Sigmoid colon (tissue), 7 donors: ENCODE results near the gene ALDH1A1. TPM values are rescaled to one million over a fixed set of nuclear protein-coding genes. Genes with fewer than 3 reads are reported as not detected.

Experiments used
- DNase-seq: peaks from one replicate; pipeline ENCODE4 v3.0.0-alpha.2; 2019
- H3K27ac ChIP-seq, 4 donors: fragments of 200-600 bp; sonication (generic); one replicate each; pipeline ENCODE4 v1.5.1; 2016 to 2019; ENCODE audit warnings: mild to moderate bottlenecking in 1 of 4
- H3K27me3 ChIP-seq, 3 donors: fragments of 200-600 bp; sonication (generic); one replicate each; pipeline ENCODE4 v1.5.1; 2019; ENCODE audit warnings: mild to moderate bottlenecking in 1 of 3
- H3K36me3 ChIP-seq, 4 donors: fragments of 200-600 bp; sonication (generic); one replicate each; pipeline ENCODE4 v1.5.1; 2016 to 2019
- H3K4me1 ChIP-seq, 4 donors: fragments of 200-600 bp; sonication (generic); one replicate each; pipeline ENCODE4 v1.5.1; 2017 to 2019
- H3K4me3 ChIP-seq, 4 donors: fragments of 200-600 bp; sonication (generic); one replicate each; pipeline ENCODE4 v1.5.1; 2017 to 2019; ENCODE audit warnings: mild to moderate bottlenecking in 2 of 4, moderate library complexity in 1 of 4
- H3K9me3 ChIP-seq, 4 donors: fragments of 200-600 bp in 3 of 4; sonication (generic) in 3 of 4; one replicate each; pipeline versions ENCODE4 v1.5.1 to v1.6.1; 2013 to 2019
- EP300 ChIP-seq, 4 donors: sonication (generic); formaldehyde crosslinking; IDR thresholded peaks; one replicate each; pipeline ENCODE4 v1.6.1; 2017; ENCODE audit warnings: antibody characterized with exemption in 4 of 4
- POLR2A ChIP-seq, 2 donors: fragments of 450-650 bp; IDR thresholded peaks; one replicate each; pipeline ENCODE4 v1.6.1; 2016; ENCODE audit warnings: antibody characterized with exemption in 2 of 2, mild to moderate bottlenecking in 2 of 2, moderate library complexity in 2 of 2
- POLR2AphosphoS5 ChIP-seq, 4 donors: sonication (generic); formaldehyde crosslinking; IDR thresholded peaks; one replicate each; pipeline ENCODE4 v1.6.1; 2017; ENCODE audit warnings: antibody characterized with exemption in 4 of 4
- WGBS, 2 donors: extraction: QIAGEN DNeasy Blood & Tissue Kit; methylation state at CpG; one replicate each; pipeline ENCODE4 v1.1.7; 2013; 5-methylcytosine and 5-hydroxymethylcytosine counted together
- intact Hi-C: fragments of 100-400 bp; cut with DNase I; formaldehyde crosslinking; loops from one replicate; pipeline ENCODE4 v1.15.1; 2023
- polyA plus RNA-seq, 3 donors: library from polyadenylated mRNA; stranded (reverse); fragments of 200-250 nt; gene quantifications; one replicate each; pipeline ENCODE4 v1.2.3, GENCODE V29; 2013
- total RNA-seq, 4 donors: library from RNA; depleted of rRNA; stranded (reverse); fragments of >200 nt; gene quantifications; one replicate each; pipeline ENCODE4 v1.1.0, GENCODE V29; 2016
- TF ChIP-seq, protein P1 (sequence below), 4 experiments: fragments of 450-650 bp in 3 of 4; fragments of 200-600 bp in 1 of 4; IDR thresholded peaks; one replicate each; pipeline ENCODE4 v1.5.1; 2016 to 2019; ENCODE audit warnings: antibody characterized with exemption in 4 of 4, mild to moderate bottlenecking in 3 of 4, moderate library complexity in 2 of 4
- donor health status: healthy with polysubstance abuse.
- donor health status: Bipolar disorder and iron deficiency.
- donor health status: healthy.

Gene ALDH1A1
- total and polyA plus RNA-seq, 7 donors = 52.6 to 353 (median 241) TPM

- H3K9me3 ChIP-seq = no peaks in the 10 kb centered on the region
- no peaks in the 10 kb centered on the region for H3K27me3 ChIP-seq
- WGBS, 2 donors = 11 to 50% methylated on average over 6 of the region's 6 CpGs
- no peak overlapping the region for H3K4me3 ChIP-seq
- no peak for TF ChIP-seq EP300 (IDR thresholded peaks at IDR 0.05)
- TF ChIP-seq POLR2AphosphoS5 (IDR thresholded peaks at IDR 0.05) = no peak
- TF ChIP-seq, protein P1, sequence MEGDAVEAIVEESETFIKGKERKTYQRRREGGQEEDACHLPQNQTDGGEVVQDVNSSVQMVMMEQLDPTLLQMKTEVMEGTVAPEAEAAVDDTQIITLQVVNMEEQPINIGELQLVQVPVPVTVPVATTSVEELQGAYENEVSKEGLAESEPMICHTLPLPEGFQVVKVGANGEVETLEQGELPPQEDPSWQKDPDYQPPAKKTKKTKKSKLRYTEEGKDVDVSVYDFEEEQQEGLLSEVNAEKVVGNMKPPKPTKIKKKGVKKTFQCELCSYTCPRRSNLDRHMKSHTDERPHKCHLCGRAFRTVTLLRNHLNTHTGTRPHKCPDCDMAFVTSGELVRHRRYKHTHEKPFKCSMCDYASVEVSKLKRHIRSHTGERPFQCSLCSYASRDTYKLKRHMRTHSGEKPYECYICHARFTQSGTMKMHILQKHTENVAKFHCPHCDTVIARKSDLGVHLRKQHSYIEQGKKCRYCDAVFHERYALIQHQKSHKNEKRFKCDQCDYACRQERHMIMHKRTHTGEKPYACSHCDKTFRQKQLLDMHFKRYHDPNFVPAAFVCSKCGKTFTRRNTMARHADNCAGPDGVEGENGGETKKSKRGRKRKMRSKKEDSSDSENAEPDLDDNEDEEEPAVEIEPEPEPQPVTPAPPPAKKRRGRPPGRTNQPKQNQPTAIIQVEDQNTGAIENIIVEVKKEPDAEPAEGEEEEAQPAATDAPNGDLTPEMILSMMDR (IDR thresholded peaks at IDR 0.05) = no peak
- no peak for TF ChIP-seq POLR2A (IDR thresholded peaks at IDR 0.05)
- peaks cover 0 to 92% (median 26%) of the 10 kb centered on the region in 4 donors for H3K36me3 ChIP-seq
- intact Hi-C loops = no loop called here
- peak overlapping the region in 1 of 4 donors; percentile 20 for H3K27ac ChIP-seq
- H3K4me1 ChIP-seq = peaks cover 0 to 48% (median 21%) of the 10 kb centered on the region in 4 donors
- DNase-seq = no peak
These were observed 27.6 kb downstream of the ALDH1A1 start for GRCh38 chr9:72925126-72925789.

DNA sequence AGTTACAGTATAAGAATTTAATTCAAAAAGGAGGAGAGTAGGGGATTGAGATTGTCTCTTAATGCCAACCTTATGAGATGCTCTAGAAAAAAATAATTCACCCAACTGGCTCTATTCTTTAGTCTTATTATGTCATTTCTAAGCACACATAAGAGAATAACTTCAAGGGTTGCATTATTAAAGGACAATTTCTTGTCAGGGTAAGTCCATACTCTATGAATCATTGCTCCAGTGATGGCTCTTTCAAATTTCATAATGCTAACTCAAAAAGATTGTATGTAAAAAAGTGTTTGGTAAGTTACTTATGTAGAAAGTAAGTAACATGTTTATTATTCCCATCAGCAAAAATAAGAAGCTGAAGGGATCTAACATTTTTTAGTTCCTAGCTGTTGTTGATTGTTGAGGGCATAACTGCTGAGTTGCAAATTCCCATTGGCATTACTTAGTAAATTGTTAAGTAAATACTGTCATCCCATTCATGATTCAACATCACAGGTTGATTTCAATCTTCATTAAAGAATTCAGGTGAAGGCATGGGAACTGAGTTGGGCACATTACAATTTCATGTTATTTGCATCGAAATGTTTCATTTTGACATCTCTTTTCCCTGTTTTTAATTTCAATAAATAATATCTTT, 28.6 kb downstream of the ALDH1A1 start:
- Histone ChIP-seq H3K4me3 (no peak overlapping the region), H3K9me3 (no peaks in the 10 kb centered on the region), H3K27ac (no peak overlapping the region), H3K4me1 (peaks cover 0 to 51% (median 22%) of the 10 kb centered on the region in 4 donors), H3K36me3 (peaks cover 0 to 91% (median 26%) of the 10 kb centered on the region in 4 donors), H3K27me3 (no peaks in the 10 kb centered on the region)
- TF ChIP-seq, protein P1 (IDR thresholded peaks at IDR 0.05) = no peak
- TF ChIP-seq EP300 (IDR thresholded peaks at IDR 0.05) (no peak), POLR2AphosphoS5 (IDR thresholded peaks at IDR 0.05) (no peak), POLR2A (IDR thresholded peaks at IDR 0.05) (no peak)
- WGBS, 2 donors = 91 to 93% methylated on average over 1 of the region's 1 CpG
- DNase-seq = no peak
- intact Hi-C loops = no loop called here

DNA sequence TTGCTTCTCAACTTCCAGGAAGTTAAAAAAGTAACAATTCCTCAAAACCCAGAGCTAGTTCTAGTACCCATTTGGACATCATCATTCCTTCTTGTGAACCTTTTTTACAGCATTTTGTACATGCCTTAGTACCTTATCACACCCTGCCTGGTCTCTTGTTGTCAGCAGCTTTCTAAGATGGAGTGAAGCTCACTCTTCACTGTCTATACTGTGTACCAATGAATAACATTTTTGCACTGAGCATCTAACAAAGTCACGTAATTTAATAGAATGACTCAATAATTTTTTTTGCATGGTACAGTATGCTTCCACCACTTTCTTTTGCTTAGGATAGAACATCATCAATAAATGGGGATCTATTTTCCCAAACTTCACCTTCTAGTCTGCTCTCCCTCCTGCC, 29.8 kb downstream of the ALDH1A1 start:
- Histone ChIP-seq H3K9me3 (no peaks in the 10 kb centered on the region), H3K4me1 (peaks cover 0 to 51% (median 21%) of the 10 kb centered on the region in 4 donors), H3K27ac (no peak overlapping the region), H3K36me3 (peaks cover 0 to 94% (median 25%) of the 10 kb centered on the region in 4 donors), H3K27me3 (no peaks in the 10 kb centered on the region), H3K4me3 (no peak overlapping the region)
- no peak for DNase-seq
- TF ChIP-seq EP300 (IDR thresholded peaks at IDR 0.05) = no peak
- 93 to 94% methylated on average over 1 of the region's 1 CpG for WGBS, 2 donors
- intact Hi-C loops = no loop called here

DNA sequence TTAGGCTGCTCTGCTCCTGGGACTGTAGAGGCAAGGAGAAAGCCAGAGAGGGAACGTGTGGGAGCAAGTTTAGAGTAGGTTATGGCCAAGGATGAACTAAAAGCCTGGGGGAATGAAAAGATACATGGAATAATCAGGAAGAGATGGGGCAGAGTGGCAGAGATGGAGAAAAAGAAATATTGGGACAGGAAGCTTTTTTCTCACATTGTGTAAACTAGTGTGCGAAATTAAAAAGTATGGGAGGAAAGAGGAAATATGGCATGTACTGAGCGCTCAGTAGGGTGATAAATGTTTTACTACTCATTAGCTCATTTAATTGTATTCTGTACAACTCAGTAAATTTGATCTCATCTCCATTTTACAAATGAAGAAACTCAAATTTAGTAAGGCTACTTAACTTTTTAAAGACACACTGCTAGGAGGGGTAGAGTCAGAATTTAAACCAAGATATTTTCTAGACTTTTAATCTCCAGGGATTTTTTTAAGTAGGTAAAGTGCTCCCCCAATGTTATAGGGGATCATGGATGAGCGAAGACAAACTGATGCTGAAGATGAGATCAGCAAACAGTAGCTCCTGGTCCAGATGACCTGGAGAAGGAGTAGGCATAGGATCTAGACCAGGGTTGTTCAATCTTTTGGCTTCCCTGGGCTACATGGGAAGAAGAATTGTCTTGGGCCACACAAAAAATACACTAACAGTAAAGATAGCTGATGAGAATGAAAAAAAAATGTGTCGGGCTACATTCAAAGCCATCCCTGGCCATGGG, 30.8 kb downstream of the ALDH1A1 start:
- no peak overlapping the region for H3K27ac ChIP-seq
- intact Hi-C loops = no loop called here
- no peaks in the 10 kb centered on the region for H3K27me3 ChIP-seq
- DNase-seq = no peak
- no peaks in the 10 kb centered on the region for H3K9me3 ChIP-seq
- 92 to 96% methylated on average over 5 of the region's 5 CpGs for WGBS, 2 donors
- TF ChIP-seq, protein P1 (IDR thresholded peaks at IDR 0.05) = no peak
- TF ChIP-seq EP300 (IDR thresholded peaks at IDR 0.05) (no peak), POLR2A (IDR thresholded peaks at IDR 0.05) (no peak), POLR2AphosphoS5 (IDR thresholded peaks at IDR 0.05) (no peak)
- peaks cover 0 to 94% (median 21%) of the 10 kb centered on the region in 4 donors for H3K36me3 ChIP-seq
- H3K4me1 ChIP-seq = peaks cover 0 to 50% (median 20%) of the 10 kb centered on the region in 4 donors
- no peak overlapping the region for H3K4me3 ChIP-seq
